Prostate gland (tissue), 2 donors: ENCODE measurements around the gene CEP55. TPM values are rescaled to one million over a fixed set of nuclear protein-coding genes. Genes with fewer than 3 reads are reported as not detected.

Experiments used
- DNase-seq: peaks from one replicate; pipeline ENCODE4 v3.0.0-alpha.2; 2019; ENCODE audit warnings: low spot score
- H3K27ac ChIP-seq, 2 donors: fragments of 200-600 bp; sonication (generic); 2 replicates each; pipeline ENCODE4 v1.5.1; 2017 to 2019
- H3K27me3 ChIP-seq: fragments of 200-600 bp; sonication (generic); replicated peaks from 2 replicates; pipeline ENCODE4 v1.5.1; 2019; ENCODE audit not compliant: insufficient read depth
- H3K36me3 ChIP-seq, 2 donors: fragments of 200-600 bp; sonication (generic); 1 replicate in 1 of 2; 2 replicates in 1 of 2; pipeline versions ENCODE4 v1.5.1 to v1.8.1; 2017 to 2019
- H3K4me1 ChIP-seq: fragments of 200-600 bp; sonication (generic); replicated peaks from 2 replicates; pipeline ENCODE4 v1.5.1; 2019
- H3K4me3 ChIP-seq, 2 donors: fragments of 200-600 bp; sonication (generic); 2 replicates each; pipeline ENCODE4 v1.5.1; 2017 to 2019
- H3K9me3 ChIP-seq: fragments of 200-600 bp; sonication (generic); 2 replicates; pipeline ENCODE4 v1.5.1; 2017
- CTCF ChIP-seq, 4 experiments: fragments of 200-600 bp in 2 of 4; fragments of 450-650 bp in 2 of 4; sonication (generic) in 2 of 4; IDR thresholded peaks; 1 replicate in 3 of 4; 2 replicates in 1 of 4; pipeline ENCODE4 v1.5.1; 2016 to 2019; ENCODE audit warnings: antibody characterized with exemption in 4 of 4, mild to moderate bottlenecking in 2 of 4, moderate library complexity in 2 of 4
- POLR2A ChIP-seq: fragments of 450-650 bp; IDR thresholded peaks from one replicate; pipeline ENCODE4 v1.6.1; 2016; ENCODE audit warnings: antibody characterized with exemption, mild to moderate bottlenecking
- POLR2AphosphoS5 ChIP-seq: sonication (generic); formaldehyde crosslinking; IDR thresholded peaks from one replicate; pipeline ENCODE4 v1.6.1; 2017; ENCODE audit warnings: antibody characterized with exemption
- WGBS: methylation state at CpG from one replicate; pipeline ENCODE4 v1.1.5; 2018; 5-methylcytosine and 5-hydroxymethylcytosine counted together
- intact Hi-C: fragments of 100-400 bp; cut with DNase I; formaldehyde crosslinking; loops from one replicate; pipeline ENCODE4 v1.14.2; 2022
- total RNA-seq, 2 donors: library from RNA; depleted of rRNA; stranded (reverse); fragments of >200 nt; gene quantifications; one replicate each; pipeline ENCODE4 v1.1.0, GENCODE V29; 2016

The CEP55 gene
- total RNA-seq, 2 donors from 2014 or later = 0.14 to 4.7 TPM

GRCh38 chr10:93457511-93457910 is 38.9 kb upstream of the CEP55 start:
- intact Hi-C loops = no loop called here
- TF ChIP-seq POLR2A = no peak
- TF ChIP-seq POLR2AphosphoS5 = no peak
- TF ChIP-seq CTCF (IDR thresholded peaks at IDR 0.05) = no peak
- H3K27me3 ChIP-seq = no peaks in the 10 kb centered on the region
- peak overlapping the region in 1 of 2 donors; percentile 80 for H3K27ac ChIP-seq
- H3K4me1 ChIP-seq = peaks cover 12% of the 10 kb centered on the region
- H3K4me3 ChIP-seq = no peak overlapping the region
- no peak for DNase-seq
- H3K9me3 ChIP-seq = no peaks in the 10 kb centered on the region
- H3K36me3 ChIP-seq = no peaks in the 10 kb centered on the region
- WGBS = 89% methylated on average over 8 of the region's 8 CpGs

GRCh38 chr10:93458821-93459257 is 37.6 kb upstream of the CEP55 start:
- H3K27me3 ChIP-seq = no peaks in the 10 kb centered on the region
- H3K36me3 ChIP-seq = no peaks in the 10 kb centered on the region
- TF ChIP-seq CTCF (IDR thresholded peaks at IDR 0.05) (no peak), POLR2AphosphoS5 (peak; percentile 85)
- H3K4me1 ChIP-seq = peaks cover 12% of the 10 kb centered on the region
- H3K4me3 ChIP-seq = no peak overlapping the region
- intact Hi-C loops = no loop called here
- peak; percentile 79 for DNase-seq
- 34% methylated on average over 6 of the region's 6 CpGs for WGBS
- peak overlapping the region; percentile 76 to 80 for H3K27ac ChIP-seq
- H3K9me3 ChIP-seq = no peaks in the 10 kb centered on the region

GRCh38 chr10:93459466-93459865 is 36.9 kb upstream of the CEP55 start:
- no peak for TF ChIP-seq POLR2AphosphoS5
- no peak for TF ChIP-seq POLR2A
- TF ChIP-seq CTCF (IDR thresholded peaks at IDR 0.05) = no peak
- no peak for DNase-seq
- Histone ChIP-seq H3K27me3 (no peaks in the 10 kb centered on the region), H3K9me3 (no peaks in the 10 kb centered on the region), H3K4me1 (peaks cover 14% of the 10 kb centered on the region), H3K36me3 (no peaks in the 10 kb centered on the region), H3K27ac (peak overlapping the region; percentile 76 to 80), H3K4me3 (no peak overlapping the region)
- intact Hi-C loops = no loop called here
- 56% methylated on average over 3 of the region's 3 CpGs for WGBS

GRCh38 chr10:93461109-93461806 is 35.2 kb upstream of the CEP55 start:
- Histone ChIP-seq H3K36me3 (no peaks in the 10 kb centered on the region), H3K4me1 (peaks cover 17% of the 10 kb centered on the region), H3K4me3 (no peak overlapping the region), H3K9me3 (no peaks in the 10 kb centered on the region), H3K27ac (peak overlapping the region; percentile 43 to 44), H3K27me3 (no peaks in the 10 kb centered on the region)
- no peak for TF ChIP-seq POLR2A
- TF ChIP-seq CTCF (IDR thresholded peaks at IDR 0.05) = no peak
- TF ChIP-seq POLR2AphosphoS5 = no peak
- WGBS = 51% methylated on average over 4 of the region's 4 CpGs
- no peak for DNase-seq
- intact Hi-C loops = no loop called here

GRCh38 chr10:93461807-93462178 is 34.6 kb upstream of the CEP55 start:
- intact Hi-C loops = loop anchor here (2.0 kb wide), 1 partner anchor 19 kb away; no protein-coding TSS in a partner anchor
- Histone ChIP-seq H3K27ac (peak overlapping the region; percentile 43 to 44), H3K9me3 (no peaks in the 10 kb centered on the region), H3K36me3 (no peaks in the 10 kb centered on the region), H3K4me1 (peaks cover 21% of the 10 kb centered on the region), H3K4me3 (no peak overlapping the region), H3K27me3 (no peaks in the 10 kb centered on the region)
- 100% methylated on average over 1 of the region's 1 CpG for WGBS
- DNase-seq = no peak
- TF ChIP-seq POLR2A (no peak), POLR2AphosphoS5 (peak; percentile 54), CTCF (IDR thresholded peaks at IDR 0.05) (no peak)
